Transverse colon (tissue), 4 donors: ENCODE measurements around the gene RB1.

Source experiments
- EP300 ChIP-seq: sonication (generic); formaldehyde crosslinking; IDR thresholded peaks from one replicate; pipeline ENCODE4 v1.6.1; 2017; ENCODE audit warnings: antibody characterized with exemption, low read depth
- POLR2A ChIP-seq: fragments of 450-650 bp; IDR thresholded peaks from one replicate; pipeline ENCODE4 v1.6.1; 2016; ENCODE audit warnings: antibody characterized with exemption, mild to moderate bottlenecking, moderate library complexity
- POLR2AphosphoS5 ChIP-seq, 3 donors: sonication (generic); formaldehyde crosslinking; IDR thresholded peaks; one replicate each; pipeline ENCODE4 v1.6.1; 2016; ENCODE audit warnings: antibody characterized with exemption in 3 of 3
- TF ChIP-seq, protein P1 (sequence below), 5 experiments: fragments of 200-600 bp in 3 of 5; fragments of 450-650 bp in 2 of 5; sonication (generic) in 3 of 5; IDR thresholded peaks; 1 replicate in 2 of 5; 2 replicates in 3 of 5; pipeline ENCODE4 v1.5.1; 2016 to 2017; ENCODE audit warnings: antibody characterized with exemption in 5 of 5, inconsistent platforms in 3 of 5, mild to moderate bottlenecking in 2 of 5, moderate library complexity in 1 of 5

DNA sequence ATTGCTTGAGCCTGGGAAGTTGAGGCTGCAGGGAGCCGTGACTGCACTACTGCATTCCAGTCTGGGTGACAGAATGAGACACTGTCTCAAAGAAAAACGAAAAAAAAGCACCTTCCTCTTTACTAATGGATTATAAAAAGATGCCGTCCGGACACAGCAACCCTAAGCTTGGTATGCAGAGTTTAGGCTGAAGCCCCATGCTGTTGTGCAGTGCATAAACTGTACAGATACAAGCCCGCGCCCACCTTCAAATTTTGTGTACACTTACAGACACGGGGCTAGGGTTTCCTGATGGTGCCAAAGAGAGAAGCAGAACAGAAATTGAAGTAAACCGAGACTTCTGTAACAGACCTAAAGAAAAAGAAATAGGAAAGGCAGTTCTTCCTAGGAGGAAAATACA lies 100.4 kb downstream of the RB1 start:
- TF ChIP-seq POLR2A = no peak
- TF ChIP-seq, protein P1, sequence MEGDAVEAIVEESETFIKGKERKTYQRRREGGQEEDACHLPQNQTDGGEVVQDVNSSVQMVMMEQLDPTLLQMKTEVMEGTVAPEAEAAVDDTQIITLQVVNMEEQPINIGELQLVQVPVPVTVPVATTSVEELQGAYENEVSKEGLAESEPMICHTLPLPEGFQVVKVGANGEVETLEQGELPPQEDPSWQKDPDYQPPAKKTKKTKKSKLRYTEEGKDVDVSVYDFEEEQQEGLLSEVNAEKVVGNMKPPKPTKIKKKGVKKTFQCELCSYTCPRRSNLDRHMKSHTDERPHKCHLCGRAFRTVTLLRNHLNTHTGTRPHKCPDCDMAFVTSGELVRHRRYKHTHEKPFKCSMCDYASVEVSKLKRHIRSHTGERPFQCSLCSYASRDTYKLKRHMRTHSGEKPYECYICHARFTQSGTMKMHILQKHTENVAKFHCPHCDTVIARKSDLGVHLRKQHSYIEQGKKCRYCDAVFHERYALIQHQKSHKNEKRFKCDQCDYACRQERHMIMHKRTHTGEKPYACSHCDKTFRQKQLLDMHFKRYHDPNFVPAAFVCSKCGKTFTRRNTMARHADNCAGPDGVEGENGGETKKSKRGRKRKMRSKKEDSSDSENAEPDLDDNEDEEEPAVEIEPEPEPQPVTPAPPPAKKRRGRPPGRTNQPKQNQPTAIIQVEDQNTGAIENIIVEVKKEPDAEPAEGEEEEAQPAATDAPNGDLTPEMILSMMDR (IDR thresholded peaks at IDR 0.05) = no peak
- no peak for TF ChIP-seq EP300
- no peak for TF ChIP-seq POLR2AphosphoS5 (IDR thresholded peaks at IDR 0.05)
